ENCODE measurements around the gene UBALD1.

DNA sequence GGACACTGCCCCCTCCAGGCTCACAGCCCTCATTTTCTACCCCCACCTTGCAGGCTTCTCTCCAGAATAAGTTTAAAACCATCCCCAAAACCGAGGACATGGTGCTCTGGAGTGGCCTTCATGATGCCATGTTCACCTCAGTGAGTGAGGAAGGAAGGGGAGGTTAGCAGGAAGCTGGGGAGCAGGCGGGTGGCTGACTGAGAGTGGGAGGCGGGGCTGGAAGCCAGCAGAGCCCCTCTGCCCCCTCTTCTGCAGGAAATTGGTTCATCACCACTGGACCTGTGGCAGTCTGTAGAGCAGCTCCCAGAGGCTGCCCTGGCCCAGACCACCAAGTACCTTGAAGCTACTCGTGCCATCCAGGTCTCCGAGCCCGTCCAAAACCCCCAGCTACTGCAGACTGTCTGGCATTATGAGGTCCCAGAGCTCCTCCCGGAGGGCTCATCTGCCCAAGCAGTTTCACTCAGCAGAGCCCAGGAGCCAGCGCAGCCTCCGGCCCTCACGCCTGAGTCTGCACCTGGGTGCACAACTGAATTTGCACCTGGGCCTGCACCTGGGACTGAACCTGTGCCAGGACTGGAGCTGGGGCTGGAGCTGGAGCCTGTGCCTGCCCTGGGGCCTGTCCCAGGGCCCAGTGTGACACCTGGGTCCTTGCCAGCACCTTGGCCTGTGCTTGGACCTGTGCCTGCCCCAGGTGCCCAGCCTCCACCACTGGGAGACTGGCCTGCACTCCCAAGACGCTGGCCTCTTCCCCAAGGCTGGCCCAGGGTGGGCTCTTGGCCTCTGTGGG lies 39.6 kb downstream of the UBALD1 start:
- TF ChIP-seq, protein P1, sequence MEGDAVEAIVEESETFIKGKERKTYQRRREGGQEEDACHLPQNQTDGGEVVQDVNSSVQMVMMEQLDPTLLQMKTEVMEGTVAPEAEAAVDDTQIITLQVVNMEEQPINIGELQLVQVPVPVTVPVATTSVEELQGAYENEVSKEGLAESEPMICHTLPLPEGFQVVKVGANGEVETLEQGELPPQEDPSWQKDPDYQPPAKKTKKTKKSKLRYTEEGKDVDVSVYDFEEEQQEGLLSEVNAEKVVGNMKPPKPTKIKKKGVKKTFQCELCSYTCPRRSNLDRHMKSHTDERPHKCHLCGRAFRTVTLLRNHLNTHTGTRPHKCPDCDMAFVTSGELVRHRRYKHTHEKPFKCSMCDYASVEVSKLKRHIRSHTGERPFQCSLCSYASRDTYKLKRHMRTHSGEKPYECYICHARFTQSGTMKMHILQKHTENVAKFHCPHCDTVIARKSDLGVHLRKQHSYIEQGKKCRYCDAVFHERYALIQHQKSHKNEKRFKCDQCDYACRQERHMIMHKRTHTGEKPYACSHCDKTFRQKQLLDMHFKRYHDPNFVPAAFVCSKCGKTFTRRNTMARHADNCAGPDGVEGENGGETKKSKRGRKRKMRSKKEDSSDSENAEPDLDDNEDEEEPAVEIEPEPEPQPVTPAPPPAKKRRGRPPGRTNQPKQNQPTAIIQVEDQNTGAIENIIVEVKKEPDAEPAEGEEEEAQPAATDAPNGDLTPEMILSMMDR (IDR thresholded peaks at IDR 0.05), result no peak
- no peak for TF ChIP-seq POLR2AphosphoS5 (IDR thresholded peaks at IDR 0.05; ENCODE audit: low read depth, low read length)

Measured in Panc1 (cell line).